ENCODE results near the gene SUMO2.
A peak's percentile ranks its signal among the peaks of the same experiment; 100 is the strongest.

GRCh38 chr17:75129576-75129975 is 53.2 kb downstream of the SUMO2 start:
- TF ChIP-seq CTCF (IDR thresholded peaks at IDR 0.05) (no peak), POLR2AphosphoS5 (IDR thresholded peaks at IDR 0.05; ENCODE audit: low read depth, low read length) (peak; percentile 21; the same call in 1 of the 2 replicates)
